Natural killer cell (primary cell): ENCODE data around the gene BRF1. TPM values are rescaled to one million over a fixed set of nuclear protein-coding genes. Genes with fewer than 3 reads are reported as not detected.

ENCODE experiments used
- ATAC-seq, 3 donors: fragments of 150-1000 bp in 2 of 3; fragments of 200-7000 bp in 1 of 3; cut with Tn5 transposase; 1 replicate in 1 of 3; 2 replicates in 2 of 3; pipeline ENCODE4 v1.10.0; 2021; ENCODE audit warnings: mild to moderate bottlenecking in 2 of 3, moderate library complexity in 2 of 3
- DNase-seq, 2 donors: peaks; one replicate each; pipeline versions ENCODE4 v3.0.0 to v3.0.0-alpha.2; 2013 to 2021; ENCODE audit warnings: mixed read lengths in 1 of 2
- H3K27ac ChIP-seq: one replicate; pipeline ENCODE4 v1.5.1; 2013; ENCODE audit warnings: mild to moderate bottlenecking, low read length
- H3K27me3 ChIP-seq: one replicate; pipeline ENCODE4 v1.6.1; 2013; ENCODE audit warnings: low read length; ENCODE audit not compliant: control insufficient read depth, insufficient read depth
- H3K36me3 ChIP-seq: one replicate; pipeline ENCODE4 v1.6.1; 2013; ENCODE audit warnings: low read length; ENCODE audit not compliant: control insufficient read depth, insufficient read depth
- H3K4me1 ChIP-seq: one replicate; pipeline ENCODE4 v1.6.1; 2013; ENCODE audit warnings: low read length; ENCODE audit not compliant: control insufficient read depth, insufficient read depth
- H3K4me3 ChIP-seq: one replicate; pipeline ENCODE4 v1.5.1; 2013; ENCODE audit warnings: low read length
- H3K9me3 ChIP-seq: one replicate; pipeline ENCODE4 v1.6.1; 2013; ENCODE audit warnings: low read length; ENCODE audit not compliant: control insufficient read depth, insufficient read depth
- H3K27ac Mint-ChIP-seq, 2 donors: one replicate each; pipeline ENCODE4 v1.8.0; 2022; ENCODE audit warnings: mild to moderate bottlenecking in 2 of 2, mixed read lengths in 2 of 2, moderate library complexity in 1 of 2
- H3K27me3 Mint-ChIP-seq, 2 donors: one replicate each; pipeline ENCODE4 v1.8.0; 2022; ENCODE audit warnings: low read depth in 2 of 2, mixed read lengths in 2 of 2
- H3K36me3 Mint-ChIP-seq: one replicate; pipeline ENCODE4 v1.8.0; 2022; ENCODE audit warnings: mixed read lengths
- H3K4me1 Mint-ChIP-seq, 2 donors: one replicate each; pipeline ENCODE4 v1.8.0; 2022; ENCODE audit warnings: mixed read lengths in 2 of 2
- H3K4me3 Mint-ChIP-seq: one replicate; pipeline ENCODE4 v1.8.0; 2022; ENCODE audit warnings: mild to moderate bottlenecking, moderate library complexity, mixed read lengths
- H3K9me3 Mint-ChIP-seq, 2 donors: one replicate each; pipeline ENCODE4 v1.8.0; 2022; ENCODE audit warnings: mixed read lengths in 2 of 2
- CTCF ChIP-seq: fragments of 200-600 bp; IDR thresholded peaks from one replicate; pipeline ENCODE4 v1.8.0; 2022; ENCODE audit warnings: antibody characterized with exemption
- WGBS: methylation state at CpG from one replicate; pipeline ENCODE4 v1.1.7; 2013; ENCODE audit warnings: missing lambda C conversion rate; ENCODE audit not compliant: insufficient coverage; 5-methylcytosine and 5-hydroxymethylcytosine counted together
- intact Hi-C: fragments of 100-400 bp; cut with micrococcal nuclease; formaldehyde crosslinking; loops from one replicate; pipeline ENCODE4 v1.14.2; 2022
- total RNA-seq, 4 donors: library from RNA; stranded (reverse); fragments of 120-200 nt in 1 of 4; gene quantifications; one replicate each; pipeline versions ENCODE4 v1.2.3 to v1.2.4, GENCODE V29; 2013 to 2022

The BRF1 gene
- total RNA-seq, 3 donors from 2014 or later (not counting 1 experiment from before 2014, with no cell fraction given): 82.4 to 92.7 (median 87.4) TPM

- WGBS: 94% methylated on average over 10 of the region's 10 CpGs
- Histone ChIP-seq H3K27ac (no peak overlapping the region), H3K4me3 (no peak overlapping the region), H3K9me3 (no peaks in the 10 kb centered on the region), H3K4me1 (no peaks in the 10 kb centered on the region), H3K27me3 (no peaks in the 10 kb centered on the region), H3K36me3 (peaks cover 26% of the 10 kb centered on the region)
- DNase-seq (no peak), ATAC-seq (no peak)
- intact Hi-C loops: no loop called here
- Mint-ChIP-seq H3K36me3 (no peaks in the 10 kb centered on the region), H3K9me3 (no peaks in the 10 kb centered on the region), H3K4me1 (peaks cover 7 to 8% of the 10 kb centered on the region in 2 donors), H3K27ac (no peak overlapping the region), H3K27me3 (no peaks in the 10 kb centered on the region), H3K4me3 (no peak overlapping the region)
- no peak for TF ChIP-seq CTCF
Measured at GRCh38 chr14:105213361-105213760, 87.4 kb downstream of the BRF1 start.

GRCh38 chr14:105212541-105213300, 88.1 kb downstream of the BRF1 start:
- Mint-ChIP-seq H3K4me3 (no peak overlapping the region), H3K36me3 (no peaks in the 10 kb centered on the region), H3K27me3 (no peaks in the 10 kb centered on the region), H3K27ac (no peak overlapping the region), H3K9me3 (no peaks in the 10 kb centered on the region), H3K4me1 (peaks cover 7 to 8% of the 10 kb centered on the region in 2 donors)
- WGBS: 96% methylated on average over 18 of the region's 18 CpGs
- TF ChIP-seq CTCF: no peak
- no peak overlapping the region for H3K27ac ChIP-seq
- H3K4me3 ChIP-seq: no peak overlapping the region
- no peak for ATAC-seq
- no peak for DNase-seq
- H3K27me3 ChIP-seq: no peaks in the 10 kb centered on the region
- no peaks in the 10 kb centered on the region for H3K4me1 ChIP-seq
- intact Hi-C loops: no loop called here
- no peaks in the 10 kb centered on the region for H3K9me3 ChIP-seq
- peaks cover 21% of the 10 kb centered on the region for H3K36me3 ChIP-seq

- Histone ChIP-seq H3K36me3 (peaks cover 16% of the 10 kb centered on the region), H3K9me3 (no peaks in the 10 kb centered on the region), H3K27ac (no peak overlapping the region), H3K27me3 (no peaks in the 10 kb centered on the region), H3K4me3 (no peak overlapping the region), H3K4me1 (no peaks in the 10 kb centered on the region)
- Mint-ChIP-seq H3K4me1 (peaks cover 7 to 8% of the 10 kb centered on the region in 2 donors), H3K36me3 (no peaks in the 10 kb centered on the region), H3K9me3 (no peaks in the 10 kb centered on the region), H3K4me3 (no peak overlapping the region), H3K27ac (no peak overlapping the region), H3K27me3 (no peaks in the 10 kb centered on the region)
- intact Hi-C loops: no loop called here
- WGBS: 90% methylated on average over 9 of the region's 9 CpGs
- DNase-seq (no peak), ATAC-seq (no peak)
- TF ChIP-seq CTCF: no peak
Measured at GRCh38 chr14:105211758-105212089, 89.1 kb downstream of the BRF1 start.
